ENCODE results near the gene CSPG4. TPM values are rescaled to one million over a fixed set of nuclear protein-coding genes. Genes with fewer than 3 reads are reported as not detected.
"Not testable (repeated sequence)": the region's sequence is repeated elsewhere in the genome, so short reads cannot be mapped to it uniquely, and the experiment has no call there.

CSPG4 gene
- total RNA-seq, 1 donor from 2014 or later, result 15.0 TPM

- Histone ChIP-seq H3K9me3 (no peaks in the 10 kb centered on the region), H3K27ac (no peak overlapping the region), H3K4me3 (no peak overlapping the region), H3K27me3 (ENCODE audit: low read depth) (no peaks in the 10 kb centered on the region), H3K4me1 (peaks cover 30% of the 10 kb centered on the region), H3K36me3 (no peaks in the 10 kb centered on the region)
- no peak for TF ChIP-seq CTCF (IDR thresholded peaks at IDR 0.05)
- intact Hi-C loops (cut with DNase I), result no loop called here
- ATAC-seq, result no peak
- peak; percentile 41 for DNase-seq
These were observed 21.4 kb upstream of the CSPG4 start for GRCh38 chr15:75733761-75734651.

GRCh38 chr15:75732809-75733451 lies 20.3 kb upstream of the CSPG4 start:
- peak; percentile 89 for TF ChIP-seq CTCF (IDR thresholded peaks at IDR 0.05)
- no peaks in the 10 kb centered on the region for H3K36me3 ChIP-seq
- ATAC-seq (peak; percentile 78 to 79), DNase-seq (peak; percentile 65)
- H3K4me1 ChIP-seq, result peaks cover 27% of the 10 kb centered on the region
- H3K27ac ChIP-seq, result no peak overlapping the region
- no peaks in the 10 kb centered on the region for H3K9me3 ChIP-seq
- H3K27me3 ChIP-seq (ENCODE audit: low read depth), result no peaks in the 10 kb centered on the region
- intact Hi-C loops (cut with DNase I), result no loop called here
- no peak overlapping the region for H3K4me3 ChIP-seq

DNA sequence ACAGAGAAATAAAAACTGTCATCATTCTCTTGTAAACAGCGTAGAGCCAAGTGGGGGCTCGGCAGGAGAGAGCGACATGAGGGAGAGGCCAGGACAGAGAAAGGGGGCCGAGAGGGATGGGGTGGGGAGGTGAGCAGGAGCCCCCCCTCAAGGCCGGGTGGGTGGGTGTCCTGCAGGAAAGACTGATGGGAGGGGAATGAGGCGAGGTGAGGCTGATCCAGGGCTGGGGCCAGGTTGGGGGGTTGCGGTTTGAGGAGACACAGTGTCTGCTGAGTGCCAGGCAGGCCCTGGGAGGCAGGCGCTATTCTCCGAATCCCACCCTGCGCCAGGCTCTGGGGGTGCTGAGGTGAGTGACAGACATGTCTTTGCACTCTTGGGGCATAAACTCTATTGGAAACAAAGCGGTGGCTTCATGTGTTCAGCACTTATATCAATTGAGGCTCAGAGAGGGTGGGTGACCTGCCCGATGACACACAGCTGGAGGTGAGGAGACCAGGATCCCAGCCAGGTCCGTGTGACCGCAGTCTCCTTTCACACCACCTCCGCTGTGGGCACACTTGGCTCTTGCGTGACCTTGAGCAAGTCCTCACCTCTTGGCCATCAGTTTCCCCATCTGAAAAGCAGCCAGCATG lies 19.6 kb upstream of the CSPG4 start:
- intact Hi-C loops (cut with DNase I), result no loop called here
- DNase-seq (peak; percentile 42), ATAC-seq (peak in 1 of 2 donors; percentile 2)
- no peak for TF ChIP-seq CTCF (IDR thresholded peaks at IDR 0.05)
- no peaks in the 10 kb centered on the region for H3K27me3 ChIP-seq (ENCODE audit: low read depth)
- H3K4me1 ChIP-seq, result peaks cover 20% of the 10 kb centered on the region
- no peaks in the 10 kb centered on the region for H3K36me3 ChIP-seq
- no peak overlapping the region for H3K4me3 ChIP-seq
- no peaks in the 10 kb centered on the region for H3K9me3 ChIP-seq
- H3K27ac ChIP-seq, result no peak overlapping the region

DNA sequence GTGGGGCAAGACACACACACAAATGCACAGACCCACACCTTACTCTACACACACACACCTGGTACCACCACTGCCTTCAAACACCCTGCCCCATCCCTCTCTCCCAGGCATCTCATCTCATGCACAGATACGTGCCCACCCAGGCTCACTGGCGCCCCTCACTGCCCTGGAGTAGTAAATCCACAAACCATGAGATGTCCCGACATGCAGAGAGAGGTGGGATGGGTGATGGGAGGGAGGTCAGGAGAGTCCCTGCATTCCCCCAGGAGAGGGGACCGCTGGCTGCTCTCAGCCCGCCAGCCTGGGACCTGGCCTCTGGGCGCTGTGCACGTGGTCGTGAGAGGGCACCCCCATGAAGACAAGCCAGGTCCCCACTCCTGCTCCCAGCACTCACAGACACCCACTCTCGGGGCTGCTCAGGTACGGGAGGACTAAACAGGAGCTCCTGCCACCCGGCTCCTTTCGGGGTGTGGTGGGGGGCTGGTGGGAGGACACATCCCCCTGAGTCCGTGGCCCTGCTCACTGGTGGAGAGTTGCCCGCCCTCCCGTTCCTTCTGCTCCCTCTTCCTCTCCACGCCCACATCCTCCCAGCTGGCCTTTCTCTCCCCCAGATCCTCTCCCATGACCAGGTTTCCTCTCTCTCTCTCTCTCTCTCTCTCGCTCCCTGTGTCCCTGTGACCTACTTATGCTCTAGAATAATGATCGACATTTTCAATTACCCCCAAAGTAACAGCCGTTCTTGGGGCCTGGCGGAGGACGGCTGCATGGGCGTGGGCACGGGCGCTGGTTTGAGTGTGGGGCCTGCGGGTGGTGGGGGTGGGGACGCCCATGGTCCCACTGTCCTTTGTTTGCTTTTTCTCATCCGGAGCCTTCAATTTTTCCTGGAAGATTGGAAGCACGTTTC lies 18.9 kb upstream of the CSPG4 start:
- DNase-seq (peak; percentile 71), ATAC-seq (peak; percentile 48 to 51)
- no peaks in the 10 kb centered on the region for H3K9me3 ChIP-seq
- intact Hi-C loops (cut with DNase I), result no loop called here
- no peak overlapping the region for H3K4me3 ChIP-seq
- H3K36me3 ChIP-seq, result no peaks in the 10 kb centered on the region
- H3K4me1 ChIP-seq, result peaks cover 19% of the 10 kb centered on the region
- no peak for TF ChIP-seq CTCF (IDR thresholded peaks at IDR 0.05)
- no peak overlapping the region for H3K27ac ChIP-seq
- H3K27me3 ChIP-seq (ENCODE audit: low read depth), result no peaks in the 10 kb centered on the region

- H3K36me3 ChIP-seq; intact Hi-C loops (cut with DNase I); H3K27me3 ChIP-seq (ENCODE audit: low read depth); H3K9me3 ChIP-seq; ATAC-seq; H3K27ac ChIP-seq; H3K4me3 ChIP-seq: not testable (repeated sequence)
- peak; percentile 41 for DNase-seq
- H3K4me1 ChIP-seq, result peaks cover 19% of the 10 kb centered on the region
These were observed 18.0 kb upstream of the CSPG4 start for GRCh38 chr15:75730376-75731247.

Data from lower lobe of right lung (tissue), 2 donors.